HG03108 (cell line): Measurements from ENCODE around the gene OLFML2B.
A peak's percentile ranks its signal among the peaks of the same experiment; 100 is the strongest.

Experiments used
- ATAC-seq: cut with Tn5 transposase; IDR thresholded peaks from one replicate; pipeline ENCODE4 v1.9.1; 2021; ENCODE audit warnings: moderate library complexity; ENCODE audit not compliant: unreplicated experiment

OLFML2B gene

DNA sequence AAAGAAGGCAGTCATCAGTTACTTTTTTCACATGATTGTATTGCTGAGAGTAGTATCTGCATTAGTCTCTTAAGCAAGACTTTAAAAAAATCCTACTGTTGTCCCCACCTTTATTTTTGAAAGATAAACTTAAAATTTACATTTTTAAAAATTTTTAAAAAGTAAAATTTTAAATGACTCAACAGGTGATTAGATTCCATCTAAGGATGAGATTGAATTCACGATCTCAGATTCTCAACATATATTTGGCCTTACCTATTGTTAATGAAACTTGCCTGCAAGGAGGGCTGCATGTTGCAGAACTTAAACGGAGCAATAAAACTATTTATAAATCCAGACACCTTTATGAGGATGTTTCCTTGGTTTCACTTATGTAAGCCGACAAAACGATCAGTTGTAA, 75.2 kb downstream of the OLFML2B start:
- ATAC-seq, result no peak

DNA sequence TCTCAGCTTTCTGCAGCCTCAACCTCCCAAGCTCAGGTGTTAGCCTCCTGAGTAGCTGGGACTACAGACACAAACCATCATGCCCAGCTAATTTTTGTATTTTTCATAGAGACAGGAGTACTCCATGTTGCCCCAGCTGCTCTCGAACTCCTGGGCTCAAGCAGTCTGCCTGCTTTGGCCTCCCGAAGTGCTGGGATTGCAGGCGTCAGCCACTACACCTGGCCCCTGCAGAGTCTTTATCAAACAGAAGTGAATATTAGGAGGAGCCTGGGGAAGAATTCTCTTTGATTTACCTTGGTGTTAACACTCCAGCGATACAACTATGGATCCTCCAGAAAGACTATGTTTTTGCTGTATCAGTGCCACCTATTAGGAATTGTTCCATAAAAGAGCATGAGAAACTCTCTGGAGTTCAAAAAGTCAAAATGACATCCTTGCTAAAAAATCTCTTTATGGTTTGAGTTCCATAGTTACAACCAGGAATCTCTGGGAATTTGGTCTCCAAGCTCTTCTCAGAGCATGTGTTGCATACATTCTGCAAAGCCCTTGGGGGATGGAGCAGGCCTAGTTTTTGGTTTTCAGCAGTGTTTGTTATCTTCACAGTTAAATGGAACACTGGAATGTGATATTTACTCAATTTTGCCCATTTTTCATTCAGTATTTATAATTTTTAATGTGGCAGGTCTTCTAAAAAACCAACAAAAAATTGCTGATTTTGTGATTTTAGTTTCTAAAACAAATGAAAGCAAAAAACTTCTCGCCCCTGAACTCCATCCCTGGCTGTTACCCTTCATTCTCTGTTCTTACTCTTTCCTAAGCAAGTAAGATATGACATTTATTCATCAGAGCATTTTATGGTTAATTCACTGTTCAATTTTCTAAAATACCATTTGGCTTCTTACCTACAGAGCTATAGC, 77.3 kb downstream of the OLFML2B start:
- no peak for ATAC-seq

DNA sequence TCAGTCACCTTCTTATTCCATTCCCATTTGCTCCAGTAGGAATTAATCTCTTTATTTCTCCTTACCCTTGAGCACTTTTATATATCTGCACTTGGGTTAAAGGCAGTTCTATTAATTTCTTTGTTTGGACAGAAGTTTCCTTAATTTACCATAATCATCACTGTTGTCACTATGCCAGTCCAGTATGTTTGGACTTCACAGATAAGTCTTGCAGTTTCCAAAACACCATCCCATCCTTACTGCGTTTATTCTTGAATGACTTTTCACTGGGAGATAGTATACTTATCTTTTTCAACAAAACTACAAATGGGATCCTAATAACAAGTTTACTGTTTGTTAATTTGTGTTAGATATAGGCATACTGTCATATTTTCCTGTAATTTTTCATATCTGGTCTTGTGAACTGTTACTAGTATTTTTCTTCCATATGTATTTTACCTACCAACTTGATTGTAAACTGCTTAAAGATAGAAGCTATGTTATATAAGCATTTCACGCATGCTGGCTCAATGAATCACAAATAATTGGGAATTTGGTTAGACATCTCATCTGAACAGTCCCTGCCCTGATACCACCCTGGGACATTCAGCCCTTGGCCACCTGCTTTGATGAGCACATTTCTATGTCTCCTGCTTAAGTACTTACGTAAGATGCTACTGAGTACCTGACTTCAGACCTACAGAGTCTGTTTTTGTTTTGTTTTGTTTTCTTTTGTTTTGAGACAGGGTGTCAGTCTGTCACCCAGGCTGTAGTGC, 78.2 kb downstream of the OLFML2B start:
- ATAC-seq, result no peak

DNA sequence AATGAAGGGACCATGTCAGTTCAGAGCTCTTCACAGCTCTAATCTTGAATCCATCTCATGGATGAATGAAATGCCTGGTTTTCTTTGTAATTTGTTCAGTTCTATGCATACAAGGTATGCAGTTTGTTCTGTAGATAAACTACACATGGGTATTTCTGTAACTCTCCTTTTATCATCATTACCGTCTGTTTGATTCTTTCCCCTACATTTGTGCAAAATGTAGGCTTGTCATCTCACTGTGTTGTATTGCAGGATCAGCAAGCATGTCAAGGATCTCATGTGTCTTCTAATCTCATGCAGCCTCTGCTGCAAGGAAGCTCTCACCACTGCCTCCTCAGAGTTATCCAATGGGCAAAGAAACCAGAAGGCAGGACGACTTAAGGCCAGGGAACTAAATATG, 79.3 kb downstream of the OLFML2B start:
- ATAC-seq, result no peak

DNA sequence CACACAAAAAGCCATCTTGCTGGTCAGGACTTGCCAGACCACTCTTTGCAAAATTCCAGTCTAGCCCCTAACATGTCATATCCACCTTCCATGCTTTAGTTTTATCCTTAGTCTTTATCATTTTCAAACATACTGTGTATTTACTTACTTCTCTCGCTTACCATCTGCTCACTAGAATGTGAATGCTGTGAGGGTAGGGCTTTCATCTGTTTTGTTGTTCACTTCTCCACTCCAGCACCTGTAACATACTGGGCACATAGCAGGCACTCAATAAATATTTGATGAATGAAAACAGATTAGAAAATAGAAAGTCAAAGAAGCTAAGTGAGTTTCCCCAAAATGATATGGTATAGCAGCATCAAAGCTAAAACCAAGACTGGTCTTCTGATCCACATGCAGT, 79.9 kb downstream of the OLFML2B start:
- ATAC-seq, result no peak

DNA sequence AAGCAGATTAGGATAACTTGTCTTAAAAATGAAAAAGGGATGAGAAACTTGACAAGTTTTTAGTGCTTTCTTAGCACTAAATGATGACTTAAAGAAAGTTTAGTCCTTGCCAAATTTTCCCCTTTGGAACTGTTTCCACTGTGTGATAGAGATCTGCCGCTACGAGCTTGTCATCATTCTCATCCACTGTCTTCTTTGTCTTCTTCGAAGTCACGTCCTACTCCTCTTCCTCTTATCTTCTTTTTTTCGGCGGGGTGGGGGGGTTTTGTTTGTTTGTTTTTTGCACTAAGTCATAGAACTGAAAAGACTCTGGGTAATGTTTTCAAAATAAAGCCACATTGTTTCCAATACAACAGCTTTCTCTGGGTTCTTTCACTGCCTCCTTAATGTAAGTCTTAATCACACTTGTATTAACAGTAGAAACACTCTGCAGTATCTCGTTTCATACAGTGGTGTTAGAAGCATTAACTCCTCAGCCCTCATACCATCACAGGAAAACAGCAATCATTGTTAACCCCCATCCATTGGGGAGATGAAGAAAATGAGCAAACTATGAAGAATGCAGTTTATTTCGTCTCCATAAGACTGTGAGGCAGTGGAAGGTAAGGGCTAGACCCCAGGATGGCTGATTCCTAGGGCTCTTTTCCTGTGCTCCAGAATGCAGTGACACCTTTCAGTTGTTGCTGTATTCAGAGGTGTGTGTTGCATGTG, 81.8 kb downstream of the OLFML2B start:
- no peak for ATAC-seq

DNA sequence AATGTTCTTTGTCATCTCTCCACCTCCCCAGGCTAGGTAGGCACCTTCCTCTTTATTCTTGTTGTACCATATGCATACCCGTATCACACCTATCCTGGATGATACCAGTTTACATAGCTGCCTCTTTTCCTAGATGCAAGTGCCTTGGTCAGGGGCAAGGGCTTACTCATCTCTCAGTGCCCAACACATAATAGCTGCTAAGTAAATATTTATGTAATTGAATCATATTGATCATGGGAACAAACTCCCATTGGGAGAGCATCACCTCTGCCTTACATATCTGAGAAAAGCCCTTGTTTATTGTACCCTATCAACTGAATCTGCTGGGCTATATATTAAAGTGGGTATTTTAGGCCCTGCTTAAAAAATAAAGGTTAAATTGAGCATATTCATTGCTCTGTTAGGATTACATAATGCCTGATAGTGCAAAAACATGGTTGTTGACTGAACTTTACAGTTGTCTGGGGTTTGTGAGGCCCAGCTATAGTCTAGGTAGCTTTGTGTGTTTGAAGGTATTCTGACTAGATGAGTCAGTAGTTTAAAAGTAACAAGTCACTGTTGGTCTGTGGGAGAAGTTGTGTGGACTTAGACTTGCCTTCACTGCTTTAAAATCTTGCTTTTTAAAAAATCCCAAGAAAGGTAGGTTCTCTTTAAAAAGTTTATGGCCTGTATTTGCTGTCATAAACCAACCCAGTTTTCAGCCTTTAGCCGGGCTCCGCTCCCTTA, 82.6 kb downstream of the OLFML2B start:
- ATAC-seq, result no peak

DNA sequence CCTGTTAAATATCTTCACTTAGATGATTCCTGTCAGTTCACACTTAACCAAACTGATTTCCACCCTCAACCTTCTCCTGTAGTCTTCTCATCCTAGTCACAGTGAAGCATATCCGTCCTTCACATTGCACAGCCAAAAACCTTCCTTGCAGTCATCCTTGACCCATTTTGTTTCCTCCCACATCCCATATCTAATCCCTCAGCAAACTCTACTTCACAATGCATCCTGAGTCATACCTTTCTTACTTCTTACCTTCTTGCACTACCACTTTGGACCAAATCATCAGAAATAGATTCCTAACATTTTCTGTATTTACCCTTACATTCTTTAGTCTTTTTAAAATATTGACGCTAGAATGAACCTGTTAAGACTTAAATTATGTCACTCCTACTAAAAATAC, 86.9 kb downstream of the OLFML2B start:
- ATAC-seq, result no peak

DNA sequence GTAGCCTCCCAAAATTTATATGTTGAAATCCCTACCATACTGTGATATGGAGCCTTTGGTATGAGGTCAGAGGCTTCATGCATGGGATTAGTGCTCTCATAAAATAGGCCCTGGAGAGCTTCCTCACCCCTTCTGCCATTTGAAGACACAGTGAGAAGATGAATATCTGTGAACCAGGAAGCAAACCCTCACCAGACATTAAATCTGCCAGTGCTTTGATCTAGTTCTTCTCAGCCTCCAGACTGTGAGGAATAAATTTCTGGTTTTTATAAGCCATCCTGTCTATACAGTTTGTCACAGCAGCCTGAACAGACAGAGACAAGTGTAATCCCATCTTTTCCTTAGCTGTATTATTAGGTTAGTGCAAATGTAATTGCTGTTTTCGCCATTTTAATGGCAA, 88.4 kb downstream of the OLFML2B start:
- no peak for ATAC-seq

DNA sequence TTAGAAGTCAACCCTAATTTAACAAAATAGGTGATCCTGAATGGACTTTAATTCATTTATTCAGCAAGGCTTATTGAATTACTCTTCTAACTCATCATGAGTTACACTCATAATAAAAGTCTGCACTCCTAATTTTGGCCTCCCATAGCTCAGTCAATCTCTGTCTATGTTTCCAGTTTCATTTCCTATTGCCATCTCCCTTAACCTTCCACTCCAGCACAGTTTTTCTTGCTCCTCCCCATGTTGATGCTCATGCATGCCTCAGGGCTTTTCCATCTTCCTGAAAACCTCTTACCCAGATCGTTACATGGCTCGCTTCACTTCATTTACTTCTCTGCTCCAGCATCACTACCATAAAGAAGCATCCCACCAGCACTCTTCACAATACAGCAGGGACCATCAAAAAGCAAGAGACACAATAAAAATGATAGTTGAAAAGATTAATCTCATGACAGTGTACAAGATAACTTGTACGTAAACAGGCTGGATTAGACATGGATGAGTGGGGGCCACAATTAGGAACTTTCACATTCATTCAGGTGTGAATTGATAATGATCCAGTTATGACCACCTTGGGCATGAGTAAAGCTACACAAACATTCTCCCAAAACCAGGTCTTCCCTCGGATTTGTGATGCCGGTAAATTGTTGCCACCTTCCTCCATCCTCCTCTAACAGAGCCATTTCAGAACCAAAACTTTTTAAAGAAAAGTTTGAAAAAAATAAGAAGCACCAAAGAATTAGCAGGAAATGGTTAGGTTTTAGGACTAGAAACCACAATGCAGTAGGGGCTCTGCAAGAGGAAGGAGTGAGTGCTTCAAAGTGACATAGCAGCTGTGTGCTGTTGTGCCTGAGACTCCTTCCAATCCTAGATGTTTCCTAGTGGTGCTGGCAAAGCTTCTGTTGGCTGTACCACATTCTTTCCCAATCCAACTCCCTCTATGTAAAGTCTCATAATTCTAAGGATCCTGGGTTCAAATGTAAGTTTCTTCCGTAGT, 89.8 kb downstream of the OLFML2B start:
- peak; percentile 67 for ATAC-seq
